ENCODE data around the gene ADCY5.
"Not testable (repeated sequence)": the region's sequence is repeated elsewhere in the genome, so short reads cannot be mapped to it uniquely, and the experiment has no call there.

The ADCY5 gene

GRCh38 chr3:123261666-123262065 is 187.2 kb downstream of the ADCY5 start:
- DNase-seq (ENCODE audit: low spot score) = no peak

DNA sequence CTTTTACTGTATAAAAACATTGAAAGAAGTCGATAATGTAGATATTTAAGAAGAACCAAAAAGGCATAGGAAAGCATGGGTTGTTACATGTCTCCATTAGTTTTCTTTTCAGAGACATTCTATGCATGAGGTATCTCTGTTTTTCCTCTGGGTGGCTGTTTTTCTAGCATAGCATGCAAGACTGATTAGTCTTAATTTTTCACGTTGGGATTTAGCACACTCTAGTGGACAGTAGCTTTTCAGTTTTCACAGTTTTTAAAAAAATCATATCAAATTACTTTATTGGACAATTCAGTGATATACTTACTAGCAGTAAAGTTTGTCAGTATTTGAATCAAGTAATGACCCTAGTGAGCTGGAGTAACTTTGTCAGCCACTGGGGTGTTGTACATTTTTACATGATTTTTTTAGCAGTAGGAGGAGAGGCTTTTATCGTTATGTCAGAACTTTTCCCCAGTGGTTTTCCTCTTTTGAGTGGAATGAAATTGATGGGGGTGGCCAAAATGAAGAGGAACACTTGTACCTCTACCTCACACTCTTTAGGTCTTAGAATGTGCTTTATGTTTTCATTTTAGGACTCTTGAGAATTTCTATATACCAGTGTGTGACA is 190.0 kb downstream of the ADCY5 start:
- peak; percentile 24 for DNase-seq (ENCODE audit: low spot score)

DNA sequence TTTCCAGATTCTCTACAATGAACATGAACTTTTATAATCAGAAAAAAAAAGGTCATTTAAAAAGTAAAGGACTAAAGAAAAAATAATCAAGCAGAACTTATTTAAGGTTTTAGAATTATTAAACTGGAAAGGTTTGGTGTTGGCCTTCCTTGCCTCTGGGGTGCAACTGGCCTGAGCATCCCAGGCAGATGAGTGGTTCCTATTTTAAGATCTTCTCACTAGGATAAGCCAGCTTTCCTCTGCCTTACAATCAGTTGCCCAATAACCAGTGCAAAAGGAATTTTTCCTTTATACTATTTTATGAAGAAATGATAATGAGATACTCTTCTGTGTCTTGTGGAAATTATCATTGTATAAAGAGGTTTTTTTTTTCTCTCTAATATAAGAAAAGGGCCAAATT is 190.5 kb downstream of the ADCY5 start:
- DNase-seq (ENCODE audit: low spot score) = no peak

DNA sequence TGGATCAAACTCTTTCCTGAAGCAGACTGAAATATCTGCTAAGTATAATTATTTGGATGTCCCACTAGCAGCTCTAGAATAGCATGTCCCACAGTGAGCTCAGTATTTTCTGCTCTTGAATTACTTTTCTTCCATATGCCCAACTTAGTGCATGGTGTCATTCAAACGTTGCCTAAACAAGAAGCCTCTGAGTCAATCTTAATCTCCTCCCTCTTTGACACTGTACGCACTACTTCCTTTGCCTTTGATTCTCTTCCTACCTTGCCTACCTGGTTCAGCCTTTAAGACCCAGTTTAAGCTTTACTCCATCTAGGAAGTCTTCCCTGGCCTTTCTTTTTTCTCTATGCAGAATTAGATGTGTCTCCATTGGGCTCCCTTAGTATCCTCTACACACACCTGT is 192.6 kb downstream of the ADCY5 start:
- no peak for DNase-seq (ENCODE audit: low spot score)

DNA sequence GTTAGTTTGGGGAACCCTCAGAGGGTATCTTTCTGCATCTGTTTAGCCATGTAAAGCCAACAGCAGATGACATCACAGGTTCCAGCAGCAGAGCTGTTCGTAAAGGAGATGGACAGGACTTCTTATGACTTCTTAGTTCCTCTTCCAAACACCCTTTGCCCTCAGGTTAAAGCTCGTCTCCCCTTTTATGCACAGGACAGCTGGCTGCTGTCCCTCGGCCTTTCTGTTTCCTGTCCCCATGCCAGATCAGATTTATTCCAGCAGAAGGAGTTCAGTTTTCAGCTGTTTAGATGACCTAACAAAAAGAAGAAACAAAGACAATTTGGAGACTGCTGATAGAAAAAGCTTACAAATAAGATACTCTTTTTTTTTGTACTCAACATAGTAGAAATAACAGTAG is 202.0 kb downstream of the ADCY5 start:
- no peak for DNase-seq (ENCODE audit: low spot score)

DNA sequence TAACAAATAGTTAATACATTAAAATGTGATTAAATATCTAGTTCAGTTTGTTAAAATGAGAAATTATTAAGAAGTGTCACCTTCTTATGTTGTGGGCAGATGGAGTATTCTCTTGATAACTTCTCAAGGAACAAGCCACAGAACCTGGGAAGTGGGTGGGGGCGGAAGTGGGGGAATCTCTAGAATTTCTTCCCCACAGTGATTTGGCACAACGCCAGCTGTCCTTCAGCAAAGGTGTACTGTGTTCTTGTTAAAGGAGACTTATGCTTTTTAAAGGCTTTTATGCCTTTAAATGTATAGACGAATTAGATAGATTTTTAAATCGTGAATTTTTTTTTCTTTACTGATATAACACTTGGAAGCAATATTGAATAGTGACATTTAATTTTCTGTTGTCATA is 204.8 kb downstream of the ADCY5 start:
- no peak for DNase-seq (ENCODE audit: low spot score)

DNA sequence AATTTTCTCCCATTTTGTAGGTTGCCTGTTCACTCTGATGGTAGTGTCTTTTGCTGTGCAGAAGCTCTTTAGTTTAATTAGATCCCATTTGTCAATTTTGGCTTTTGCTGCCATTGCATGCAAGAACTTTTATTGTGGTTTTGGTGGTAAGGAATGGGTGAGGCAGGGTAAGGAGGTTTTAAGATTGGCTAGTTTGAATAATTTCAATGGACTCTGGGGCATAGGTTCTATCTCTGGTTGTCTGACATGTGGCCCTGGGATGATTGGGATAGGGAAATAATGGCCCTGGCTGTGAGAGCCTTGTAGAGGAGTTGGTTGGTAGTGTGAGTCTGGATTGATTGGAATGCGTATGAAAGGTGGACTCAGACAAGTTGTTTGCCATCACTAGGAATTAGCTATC is 209.1 kb downstream of the ADCY5 start:
- DNase-seq (ENCODE audit: low spot score) = no peak

DNA sequence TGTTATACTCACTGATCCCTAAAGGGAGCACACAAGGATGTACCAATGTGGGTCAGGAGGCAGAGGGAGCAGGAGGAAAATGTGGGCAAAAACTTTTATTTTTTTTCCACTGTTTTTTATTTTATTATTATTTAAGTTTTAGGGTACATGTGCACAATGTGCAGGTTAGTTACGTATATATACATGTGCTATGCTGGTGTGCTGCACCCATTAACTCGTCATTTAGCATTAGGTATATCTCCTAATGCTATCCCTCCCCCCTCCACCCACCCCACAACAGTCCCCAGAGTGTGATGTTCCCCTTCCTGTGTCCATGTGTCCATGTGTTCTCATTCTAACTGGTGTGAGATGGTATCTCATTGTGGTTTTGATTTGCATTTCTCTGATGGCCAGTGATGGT is 209.7 kb downstream of the ADCY5 start:
- DNase-seq (ENCODE audit: low spot score) = not testable (repeated sequence)

DNA sequence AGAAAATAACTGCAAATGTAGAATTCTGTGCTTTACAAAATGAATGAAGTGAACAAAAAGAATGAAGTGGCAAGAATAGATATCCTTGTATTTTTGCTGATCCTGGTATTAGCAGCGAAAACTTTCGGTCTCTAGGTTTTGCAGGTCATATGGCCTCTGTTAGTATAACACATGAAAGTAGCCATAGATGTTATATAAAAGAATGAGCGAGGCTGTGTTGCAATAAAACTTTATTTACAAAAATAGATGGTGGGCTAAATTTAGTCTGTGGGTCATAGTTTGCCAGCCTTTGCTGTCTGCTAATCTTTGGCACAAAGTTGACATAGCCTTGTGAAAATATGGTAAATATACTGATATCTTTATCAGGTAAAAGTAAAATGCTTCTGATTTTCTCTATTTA is 212.0 kb downstream of the ADCY5 start:
- DNase-seq (ENCODE audit: low spot score) = no peak
